Activated CD4-positive, alpha-beta memory T cell treated with anti-CD3 and anti-CD28 coated beads for 36 hours (primary cell): ENCODE results near the gene LRRC26. TPM values are rescaled to one million over a fixed set of nuclear protein-coding genes. Genes with fewer than 3 reads are reported as not detected.
A peak's percentile ranks its signal among the peaks of the same experiment; 100 is the strongest.

Source experiments
- CTCF ChIA-PET: fragments of 350-600 bp; sonication (Branson Sonifier 250); formaldehyde crosslinking; loops from one replicate; lab custom pipeline; 2021; ENCODE audit warnings: antibody characterized with exemption, inconsistent platforms; lab: Charles Lee
- POLR2A ChIA-PET: fragments of 350-600 bp; sonication (Branson Sonifier 250); formaldehyde crosslinking; loops from one replicate; lab custom pipeline; 2021; ENCODE audit warnings: antibody characterized with exemption; lab: Charles Lee
- DNase-seq: peaks from one replicate; pipeline ENCODE4 v3.0.0-alpha.2; 2020
- H3K27ac Mint-ChIP-seq: one replicate; pipeline ENCODE4 v1.8.0; 2021; ENCODE audit warnings: mixed read lengths
- H3K27me3 Mint-ChIP-seq: one replicate; pipeline ENCODE4 v1.8.0; 2021; ENCODE audit warnings: mixed read lengths
- H3K36me3 Mint-ChIP-seq: one replicate; pipeline ENCODE4 v1.8.0; 2021; ENCODE audit warnings: mixed read lengths
- H3K4me1 Mint-ChIP-seq: one replicate; pipeline ENCODE4 v1.8.0; 2021; ENCODE audit warnings: low read depth, mixed read lengths
- H3K4me3 Mint-ChIP-seq: one replicate; pipeline ENCODE4 v1.8.0; 2021; ENCODE audit warnings: mild to moderate bottlenecking, mixed read lengths
- H3K9me3 Mint-ChIP-seq: one replicate; pipeline ENCODE4 v1.8.0; 2021; ENCODE audit warnings: mixed read lengths
- intact Hi-C: fragments of 100-400 bp; cut with micrococcal nuclease; formaldehyde crosslinking; loops from one replicate; pipeline ENCODE4 v1.15.1; 2023
- total RNA-seq, 2 experiments: library from RNA; stranded (reverse); gene quantifications; one replicate each; pipeline ENCODE4 v1.2.3, GENCODE V29; 2021

The LRRC26 gene
- total RNA-seq, 2 experiments from 2014 or later, result not detected

GRCh38 chr9:137152844-137153405 is 16.9 kb downstream of the LRRC26 start:
- CTCF ChIA-PET, result no interaction called here
- intact Hi-C loops, result no loop called here
- Mint-ChIP-seq H3K4me1 (peaks cover 4% of the 10 kb centered on the region), H3K9me3 (no peaks in the 10 kb centered on the region), H3K27ac (no peak overlapping the region), H3K27me3 (peaks cover 15% of the 10 kb centered on the region), H3K4me3 (no peak overlapping the region), H3K36me3 (no peaks in the 10 kb centered on the region)
- POLR2A ChIA-PET, result no interaction called here
- DNase-seq, result no peak

DNA sequence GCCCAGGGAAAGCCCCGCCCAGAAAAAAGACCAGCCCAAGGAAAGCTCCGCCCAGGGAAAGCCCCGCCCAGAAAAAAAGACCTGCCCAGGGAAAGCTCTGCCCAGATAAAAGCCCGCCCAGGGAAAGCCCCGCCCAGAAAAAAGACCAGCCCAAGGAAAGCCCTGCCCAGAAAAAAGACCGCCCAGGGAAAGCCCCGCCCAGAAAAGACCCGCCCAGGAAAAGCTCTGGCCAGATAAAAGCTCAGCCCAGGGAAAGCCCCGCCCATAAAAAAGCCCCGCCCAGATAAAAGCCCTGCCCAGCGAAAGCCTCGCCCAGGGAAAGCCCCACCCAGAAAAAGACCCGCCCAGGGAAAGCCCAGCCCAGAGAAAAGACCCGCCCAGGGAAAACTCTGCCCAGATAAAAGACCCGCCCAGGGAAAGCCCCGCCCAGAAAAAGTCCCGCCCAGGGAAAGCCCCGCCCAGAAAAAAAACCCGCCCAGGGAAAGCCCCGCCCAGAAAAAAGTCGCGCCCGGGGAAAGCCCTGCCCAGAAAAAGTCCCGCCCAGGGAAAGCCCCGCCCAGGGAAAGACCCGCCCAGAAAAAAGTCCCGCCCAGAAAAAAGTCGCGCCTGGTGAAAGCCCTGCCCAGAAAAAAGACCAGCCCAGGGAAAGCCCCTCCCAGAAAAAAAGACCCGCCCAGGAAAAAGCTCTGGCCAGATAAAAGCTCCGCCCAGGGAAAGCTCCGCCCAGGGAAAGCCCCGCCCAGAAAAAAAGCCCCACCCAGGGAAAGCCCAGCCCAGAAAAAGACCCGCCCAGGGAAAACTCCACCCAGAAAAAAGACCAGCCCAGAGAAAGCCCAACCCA is 19.0 kb downstream of the LRRC26 start:
- Mint-ChIP-seq H3K27me3 (peaks cover 8% of the 10 kb centered on the region), H3K4me3 (no peak overlapping the region), H3K27ac (no peak overlapping the region), H3K4me1 (no peaks in the 10 kb centered on the region), H3K9me3 (no peaks in the 10 kb centered on the region), H3K36me3 (no peaks in the 10 kb centered on the region)
- intact Hi-C loops, result loop anchor here (2.0 kb wide), 1 partner anchor 64 kb away; the partner anchor contains the start of gene MAN1B1
- peak; percentile 85 for DNase-seq
- ChIA-PET CTCF (interaction anchor here (1.1 to 1.5 kb wide), 3 partner anchors 10 to 86 kb away, joined by 3 read pairs; no protein-coding TSS in a partner anchor), POLR2A (interaction anchor here (0.5 to 0.6 kb wide), 2 partner anchors 21 to 765 kb away, joined by 3 read pairs; no protein-coding TSS in a partner anchor)

- Mint-ChIP-seq H3K4me3 (no peak overlapping the region), H3K4me1 (no peaks in the 10 kb centered on the region), H3K27ac (no peak overlapping the region), H3K36me3 (no peaks in the 10 kb centered on the region), H3K27me3 (peaks cover 5% of the 10 kb centered on the region), H3K9me3 (no peaks in the 10 kb centered on the region)
- ChIA-PET POLR2A (no interaction called here), CTCF (interaction anchor here (1.1 to 1.4 kb wide), 2 partner anchors 9 to 86 kb away, joined by 3 read pairs; no protein-coding TSS in a partner anchor)
- DNase-seq, result no peak
- intact Hi-C loops, result loop anchor here (2.0 kb wide), 1 partner anchor 63 kb away; the partner anchor contains the start of gene MAN1B1
Measured at GRCh38 chr9:137149942-137150616, 19.8 kb downstream of the LRRC26 start.

DNA sequence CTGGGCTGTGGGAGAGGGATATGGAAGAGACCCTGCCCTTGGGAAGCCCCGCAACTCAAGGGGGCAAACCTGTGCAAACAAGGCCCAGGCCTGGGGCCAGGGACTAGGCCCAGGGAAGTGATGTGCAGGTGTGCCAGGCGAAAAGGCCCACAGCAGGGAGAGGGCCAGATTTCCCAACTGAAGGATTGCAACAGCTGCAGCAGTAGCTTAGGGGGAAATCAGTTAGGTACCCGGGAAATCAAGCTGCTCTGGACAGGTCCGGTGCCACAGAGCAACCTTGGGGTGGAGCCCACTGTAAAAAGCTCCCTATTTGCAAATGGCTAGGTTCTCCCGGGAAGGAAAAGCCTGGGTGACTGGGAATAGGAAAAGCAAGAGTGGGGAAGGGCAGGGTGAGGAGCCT is 20.5 kb downstream of the LRRC26 start:
- Mint-ChIP-seq H3K4me1 (no peaks in the 10 kb centered on the region), H3K27ac (no peak overlapping the region), H3K9me3 (no peaks in the 10 kb centered on the region), H3K4me3 (no peak overlapping the region), H3K36me3 (no peaks in the 10 kb centered on the region), H3K27me3 (peaks cover 5% of the 10 kb centered on the region)
- DNase-seq, result no peak
- ChIA-PET CTCF (interaction anchor here (0.6 to 1.4 kb wide), 2 partner anchors 87 to 114 kb away, joined by 3 to 4 read pairs; no protein-coding TSS in a partner anchor), POLR2A (no interaction called here)
- intact Hi-C loops, result no loop called here

DNA sequence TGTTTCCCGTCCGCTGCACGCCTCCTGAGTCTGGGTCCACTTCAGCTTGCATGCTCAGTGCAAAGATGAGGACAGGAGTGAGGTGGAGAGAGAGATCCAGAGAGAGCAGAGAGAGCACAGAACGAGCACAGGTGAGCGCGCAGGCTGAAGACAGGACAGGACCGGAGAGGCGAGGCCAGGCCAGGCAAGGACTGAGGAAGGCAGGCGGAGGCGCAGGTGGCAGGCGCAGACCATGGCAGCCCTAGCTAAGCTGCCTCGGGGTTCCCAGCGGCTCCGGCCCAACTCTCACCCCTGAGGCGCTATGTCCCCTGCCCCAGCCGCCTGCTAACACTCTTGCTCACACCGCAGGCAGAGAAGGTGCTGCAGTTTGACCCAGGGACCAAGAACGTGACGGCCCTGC is 21.2 kb downstream of the LRRC26 start:
- POLR2A ChIA-PET, result no interaction called here
- intact Hi-C loops, result no loop called here
- Mint-ChIP-seq H3K4me1 (no peaks in the 10 kb centered on the region), H3K36me3 (no peaks in the 10 kb centered on the region), H3K27me3 (peaks cover 5% of the 10 kb centered on the region), H3K9me3 (no peaks in the 10 kb centered on the region), H3K27ac (no peak overlapping the region), H3K4me3 (no peak overlapping the region)
- CTCF ChIA-PET, result interaction anchor here (0.6 to 1.4 kb wide), 2 partner anchors 88 to 113 kb away, joined by 3 to 4 read pairs; no protein-coding TSS in a partner anchor
- no peak for DNase-seq

GRCh38 chr9:137148242-137148641 is 21.6 kb downstream of the LRRC26 start:
- no peaks in the 10 kb centered on the region for H3K9me3 Mint-ChIP-seq
- no peaks in the 10 kb centered on the region for H3K36me3 Mint-ChIP-seq
- H3K4me3 Mint-ChIP-seq, result no peak overlapping the region
- ChIA-PET CTCF (interaction anchor here (1.4 kb wide), 1 partner anchor 89 kb away, joined by 4 read pairs; no protein-coding TSS in a partner anchor), POLR2A (no interaction called here)
- H3K27me3 Mint-ChIP-seq, result peaks cover 5% of the 10 kb centered on the region
- no peak for DNase-seq
- H3K4me1 Mint-ChIP-seq, result no peaks in the 10 kb centered on the region
- intact Hi-C loops, result no loop called here
- no peak overlapping the region for H3K27ac Mint-ChIP-seq

DNA sequence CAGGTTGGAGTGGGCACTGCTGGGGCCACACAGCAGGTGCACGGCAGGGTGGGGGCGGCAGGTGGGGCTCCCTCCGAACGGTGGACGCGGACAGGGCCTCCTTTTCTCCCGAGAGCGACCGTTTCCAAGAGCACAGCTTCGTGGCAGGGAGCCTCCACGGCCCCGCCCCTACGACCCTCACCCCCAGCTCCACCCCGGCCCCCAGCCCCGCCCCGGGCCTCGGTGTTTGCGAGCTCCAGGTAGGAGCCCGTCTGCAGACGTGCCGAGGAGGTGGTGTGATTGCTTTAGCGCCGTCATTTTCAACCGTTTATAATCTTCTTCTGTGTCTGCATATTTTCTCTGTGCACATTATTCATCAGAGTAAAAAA is 22.1 kb downstream of the LRRC26 start:
- Mint-ChIP-seq H3K36me3 (no peaks in the 10 kb centered on the region), H3K4me1 (no peaks in the 10 kb centered on the region), H3K9me3 (no peaks in the 10 kb centered on the region), H3K27ac (no peak overlapping the region), H3K27me3 (peaks cover 5% of the 10 kb centered on the region), H3K4me3 (no peak overlapping the region)
- CTCF ChIA-PET, result no interaction called here
- intact Hi-C loops, result no loop called here
- DNase-seq, result no peak
- POLR2A ChIA-PET, result no interaction called here

DNA sequence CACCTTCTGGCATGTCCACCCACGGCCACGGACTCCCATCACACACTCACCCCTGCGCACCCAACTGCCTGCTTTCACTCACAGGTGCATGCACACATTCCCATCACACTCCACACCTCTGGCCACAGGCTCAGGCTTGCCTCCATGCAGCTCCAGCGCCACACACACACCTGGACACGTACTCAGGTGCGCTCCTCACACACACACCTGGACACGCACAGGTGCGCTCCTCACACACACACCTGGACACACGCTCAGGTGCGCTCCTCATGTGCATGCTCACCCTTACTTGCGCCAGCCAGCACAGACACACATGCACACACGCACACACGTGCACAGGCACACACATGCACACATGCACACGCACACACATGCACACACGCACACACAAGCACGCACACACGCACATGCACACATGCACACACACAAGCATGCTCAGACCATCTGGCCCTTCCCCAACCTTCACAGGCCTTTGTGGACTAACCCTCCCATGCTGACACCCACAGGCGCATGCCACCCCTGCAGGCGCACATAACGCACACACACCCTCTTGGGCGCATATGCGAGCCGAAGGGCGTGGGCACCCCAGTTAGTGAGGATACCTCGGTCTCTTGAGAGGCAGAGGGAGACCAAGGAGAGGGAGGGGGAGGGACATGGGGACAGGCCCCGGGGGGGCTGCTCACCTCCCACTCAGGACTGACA is 22.6 kb downstream of the LRRC26 start:
- Mint-ChIP-seq H3K4me3 (no peak overlapping the region), H3K4me1 (no peaks in the 10 kb centered on the region), H3K36me3 (no peaks in the 10 kb centered on the region), H3K27me3 (peaks cover 10% of the 10 kb centered on the region), H3K27ac (no peak overlapping the region), H3K9me3 (no peaks in the 10 kb centered on the region)
- CTCF ChIA-PET, result no interaction called here
- intact Hi-C loops, result no loop called here
- POLR2A ChIA-PET, result no interaction called here
- DNase-seq, result no peak

DNA sequence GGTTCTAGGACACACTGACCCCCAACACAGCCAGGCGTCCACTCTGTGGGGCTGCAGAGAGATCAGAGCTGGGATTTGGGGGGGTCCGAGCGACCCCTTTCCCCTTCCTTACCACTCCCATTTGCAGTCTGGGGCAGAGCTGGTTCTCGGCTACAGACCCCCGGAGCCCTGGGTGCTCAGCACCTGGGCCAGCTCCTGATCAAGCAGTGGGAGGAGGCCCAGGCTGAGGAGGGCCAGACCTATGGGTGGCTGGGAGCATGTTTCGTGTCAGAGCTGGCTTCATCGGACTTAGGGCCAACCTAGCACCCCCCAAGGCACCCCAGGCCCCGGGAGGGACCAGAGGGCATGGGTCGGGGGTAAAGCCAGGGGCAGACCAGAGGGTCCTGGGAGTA is 23.3 kb downstream of the LRRC26 start:
- Mint-ChIP-seq H3K27ac (no peak overlapping the region), H3K4me1 (no peaks in the 10 kb centered on the region), H3K27me3 (peaks cover 15% of the 10 kb centered on the region), H3K36me3 (no peaks in the 10 kb centered on the region), H3K4me3 (no peak overlapping the region), H3K9me3 (no peaks in the 10 kb centered on the region)
- POLR2A ChIA-PET, result no interaction called here
- CTCF ChIA-PET, result no interaction called here
- no peak for DNase-seq
- intact Hi-C loops, result no loop called here

DNA sequence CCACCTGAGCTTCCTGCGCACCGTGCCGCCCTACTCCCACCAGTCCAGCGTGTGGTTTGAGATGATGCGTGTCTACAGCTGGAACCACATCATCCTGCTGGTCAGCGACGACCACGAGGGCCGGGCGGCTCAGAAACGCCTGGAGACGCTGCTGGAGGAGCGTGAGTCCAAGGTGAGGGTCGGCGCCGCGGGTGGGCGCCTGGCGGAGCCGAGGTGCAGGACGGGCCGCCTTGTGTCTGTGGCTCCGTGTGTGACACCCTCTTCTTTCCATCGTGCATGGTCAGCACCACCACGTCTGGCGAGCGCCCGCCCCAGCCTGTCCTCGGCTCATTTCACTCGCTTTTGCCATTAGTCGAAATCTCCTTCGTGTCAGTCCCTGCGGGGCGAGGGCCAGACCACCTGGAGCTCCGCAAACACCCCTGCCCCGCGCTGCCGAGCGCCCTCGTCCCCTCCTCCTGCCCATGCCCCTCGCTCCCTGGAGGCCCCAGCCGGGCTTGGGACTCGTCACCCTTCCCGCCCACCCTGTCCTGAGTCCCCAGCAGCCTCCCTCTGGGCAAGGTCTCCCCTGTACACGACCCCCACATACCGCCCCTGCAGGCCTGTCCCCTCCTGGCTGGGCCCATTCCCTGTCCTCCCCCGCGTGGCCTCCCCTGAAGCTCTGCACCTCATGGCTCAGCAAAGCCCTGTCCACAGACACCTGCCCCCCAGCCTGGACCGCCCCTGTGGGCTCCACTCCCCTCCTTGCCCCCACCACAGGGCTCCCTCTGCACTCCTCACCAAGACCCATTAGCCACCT is 23.9 kb downstream of the LRRC26 start:
- no peaks in the 10 kb centered on the region for H3K36me3 Mint-ChIP-seq
- no peaks in the 10 kb centered on the region for H3K9me3 Mint-ChIP-seq
- ChIA-PET CTCF (no interaction called here), POLR2A (no interaction called here)
- peaks cover 16% of the 10 kb centered on the region for H3K27me3 Mint-ChIP-seq
- H3K27ac Mint-ChIP-seq, result no peak overlapping the region
- DNase-seq, result no peak
- H3K4me1 Mint-ChIP-seq, result no peaks in the 10 kb centered on the region
- no peak overlapping the region for H3K4me3 Mint-ChIP-seq
- intact Hi-C loops, result no loop called here

DNA sequence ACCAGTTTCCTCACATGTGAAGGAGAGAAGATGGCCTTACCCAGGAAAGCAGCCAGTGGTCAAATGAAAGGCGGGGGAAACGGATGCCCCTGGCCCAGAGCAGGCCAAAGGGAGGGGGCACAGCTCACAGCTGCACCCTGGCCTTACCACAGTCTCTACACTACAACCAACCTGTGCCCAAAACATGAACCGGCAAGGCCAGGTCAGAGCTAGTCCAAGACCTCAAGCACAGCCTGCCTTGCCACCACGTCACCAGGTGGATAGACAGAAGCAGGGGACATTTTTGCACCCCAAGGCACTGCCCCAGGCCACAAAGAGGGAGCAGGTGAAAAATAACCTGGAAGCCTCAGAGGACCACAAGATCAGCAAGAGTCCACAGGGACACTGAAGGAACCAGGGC is 26.4 kb downstream of the LRRC26 start:
- intact Hi-C loops, result no loop called here
- CTCF ChIA-PET, result interaction anchor here (0.9 kb wide), 1 partner anchor 472 kb away, joined by 3 read pairs; no protein-coding TSS in a partner anchor
- Mint-ChIP-seq H3K27ac (no peak overlapping the region), H3K27me3 (peaks cover 36% of the 10 kb centered on the region), H3K4me3 (no peak overlapping the region), H3K4me1 (no peaks in the 10 kb centered on the region), H3K36me3 (no peaks in the 10 kb centered on the region), H3K9me3 (no peaks in the 10 kb centered on the region)
- DNase-seq, result no peak
- POLR2A ChIA-PET, result no interaction called here
